HFF-Myc (cell line): ENCODE results near the gene NEURL1.
"Not testable (repeated sequence)": the region's sequence is repeated elsewhere in the genome, so short reads cannot be mapped to it uniquely, and the experiment has no call there.

Experiments used
- DNase-seq: peaks from one replicate; pipeline ENCODE4 v3.0.0-alpha.2; 2011; ENCODE audit warnings: low read depth; ENCODE audit errors: extremely low read depth
- H3K4me3 ChIP-seq: replicated peaks from 2 replicates; pipeline ENCODE4 v1.5.1; 2011; ENCODE audit warnings: low read depth, mild to moderate bottlenecking, control low read depth, low read length
- TF ChIP-seq, protein P1 (sequence below): IDR thresholded peaks from 2 replicates; pipeline ENCODE4 v1.5.1; 2012; ENCODE audit warnings: mild to moderate bottlenecking, low read depth, low read length, control low read depth; ENCODE audit errors: missing control alignments

Gene NEURL1

DNA sequence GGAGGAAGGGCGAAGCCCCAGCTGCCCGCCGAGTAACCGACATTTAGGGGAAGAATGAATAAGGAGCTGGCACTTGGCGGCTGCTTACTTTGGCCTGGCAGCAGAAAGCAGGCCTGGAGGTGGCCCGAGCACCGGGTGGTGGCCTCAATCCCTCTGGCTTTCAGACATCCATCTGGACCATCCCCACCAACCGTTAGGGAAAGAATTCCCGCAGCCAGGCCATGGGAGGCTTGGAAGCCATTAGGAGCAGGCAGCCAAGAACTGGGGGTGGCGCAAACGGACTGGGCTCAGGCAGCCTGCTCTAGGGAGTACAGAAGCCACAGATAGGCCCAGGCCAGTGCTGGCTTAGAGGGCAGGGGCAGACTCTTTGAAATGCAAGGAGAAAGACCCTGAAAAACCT is 132.7 kb downstream of the NEURL1 start:
- TF ChIP-seq, protein P1, sequence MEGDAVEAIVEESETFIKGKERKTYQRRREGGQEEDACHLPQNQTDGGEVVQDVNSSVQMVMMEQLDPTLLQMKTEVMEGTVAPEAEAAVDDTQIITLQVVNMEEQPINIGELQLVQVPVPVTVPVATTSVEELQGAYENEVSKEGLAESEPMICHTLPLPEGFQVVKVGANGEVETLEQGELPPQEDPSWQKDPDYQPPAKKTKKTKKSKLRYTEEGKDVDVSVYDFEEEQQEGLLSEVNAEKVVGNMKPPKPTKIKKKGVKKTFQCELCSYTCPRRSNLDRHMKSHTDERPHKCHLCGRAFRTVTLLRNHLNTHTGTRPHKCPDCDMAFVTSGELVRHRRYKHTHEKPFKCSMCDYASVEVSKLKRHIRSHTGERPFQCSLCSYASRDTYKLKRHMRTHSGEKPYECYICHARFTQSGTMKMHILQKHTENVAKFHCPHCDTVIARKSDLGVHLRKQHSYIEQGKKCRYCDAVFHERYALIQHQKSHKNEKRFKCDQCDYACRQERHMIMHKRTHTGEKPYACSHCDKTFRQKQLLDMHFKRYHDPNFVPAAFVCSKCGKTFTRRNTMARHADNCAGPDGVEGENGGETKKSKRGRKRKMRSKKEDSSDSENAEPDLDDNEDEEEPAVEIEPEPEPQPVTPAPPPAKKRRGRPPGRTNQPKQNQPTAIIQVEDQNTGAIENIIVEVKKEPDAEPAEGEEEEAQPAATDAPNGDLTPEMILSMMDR, result no peak
- no peak for DNase-seq
- H3K4me3 ChIP-seq, result no peak overlapping the region

DNA sequence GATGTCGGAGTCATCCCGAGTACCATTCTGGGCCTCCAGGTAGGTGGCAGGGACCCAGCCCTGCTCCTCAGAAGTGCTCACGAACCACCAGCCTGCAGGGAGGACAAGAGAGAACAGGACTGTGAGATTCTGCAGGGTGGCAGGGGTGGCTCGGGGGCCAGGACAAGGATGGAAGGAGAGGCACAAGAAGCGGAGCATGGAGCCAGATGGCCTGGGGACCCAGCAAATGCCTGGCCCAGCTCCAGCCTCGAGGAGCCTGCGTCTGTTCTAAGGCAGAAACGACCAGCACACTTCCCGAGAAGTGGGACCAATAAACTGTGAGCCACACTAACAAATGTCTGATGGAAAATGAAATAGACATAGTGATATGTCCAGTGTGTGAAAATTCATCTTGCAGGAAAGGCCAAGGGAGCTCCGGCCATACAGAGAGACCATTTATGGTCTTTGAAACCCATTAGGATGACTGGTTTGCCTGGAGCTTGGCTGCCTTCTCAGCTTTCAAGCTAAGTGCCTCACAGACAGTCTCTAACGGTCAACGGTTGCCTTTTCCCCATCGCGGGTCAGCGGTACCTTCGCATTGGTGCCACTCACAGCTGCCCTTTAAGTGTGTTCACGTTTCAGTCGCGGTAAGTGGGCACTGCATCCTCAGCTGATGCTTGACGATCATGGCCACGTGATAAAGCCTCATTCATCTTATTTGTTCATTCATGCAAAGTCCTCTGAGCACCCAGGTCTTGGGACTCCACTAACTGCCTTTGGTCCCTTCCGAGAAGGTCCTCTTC is 133.8 kb downstream of the NEURL1 start:
- no peak for DNase-seq
- H3K4me3 ChIP-seq, result no peak overlapping the region
- TF ChIP-seq, protein P1, result no peak

DNA sequence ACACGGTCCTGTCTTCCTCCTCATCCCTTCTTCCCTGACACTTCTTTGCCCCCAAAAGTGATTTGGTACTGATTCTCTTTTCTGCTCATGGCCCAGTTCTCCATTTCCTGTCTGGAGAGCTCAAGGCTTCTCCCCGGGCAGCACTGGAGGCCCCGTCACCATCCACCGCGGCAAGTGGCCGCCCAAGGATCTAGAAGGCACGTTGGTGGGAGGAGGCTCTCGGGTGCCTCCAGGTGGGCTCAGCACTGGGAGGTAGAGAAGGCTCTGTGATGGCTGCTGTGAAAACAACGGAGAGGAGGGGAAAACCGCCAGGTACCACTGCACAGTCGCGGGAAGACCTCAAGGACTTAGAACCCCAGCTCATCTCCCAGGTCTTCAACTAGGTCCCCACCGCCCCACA is 134.4 kb downstream of the NEURL1 start:
- no peak overlapping the region for H3K4me3 ChIP-seq
- DNase-seq, result no peak
- TF ChIP-seq, protein P1, result no peak

DNA sequence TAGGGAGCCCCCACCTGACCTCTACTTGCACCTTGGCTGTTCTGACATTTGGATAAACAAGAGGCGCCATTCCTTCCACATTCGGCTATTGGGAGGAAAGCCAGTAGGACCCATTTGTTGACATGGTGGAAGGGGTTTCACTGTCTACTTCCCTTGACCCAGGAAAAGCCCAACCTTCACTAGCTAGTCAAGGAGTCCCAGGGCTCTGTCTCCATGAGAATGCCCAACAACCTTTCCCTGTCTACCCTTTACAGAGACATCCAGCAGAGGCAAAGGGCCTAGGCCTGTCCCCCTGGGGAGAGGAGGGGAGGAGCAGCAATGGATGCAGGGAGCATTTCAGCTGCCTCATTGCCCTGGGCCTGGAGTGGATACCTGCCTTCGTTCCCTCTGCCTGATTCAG is 136.1 kb downstream of the NEURL1 start:
- TF ChIP-seq, protein P1, result no peak
- H3K4me3 ChIP-seq, result no peak overlapping the region
- no peak for DNase-seq

DNA sequence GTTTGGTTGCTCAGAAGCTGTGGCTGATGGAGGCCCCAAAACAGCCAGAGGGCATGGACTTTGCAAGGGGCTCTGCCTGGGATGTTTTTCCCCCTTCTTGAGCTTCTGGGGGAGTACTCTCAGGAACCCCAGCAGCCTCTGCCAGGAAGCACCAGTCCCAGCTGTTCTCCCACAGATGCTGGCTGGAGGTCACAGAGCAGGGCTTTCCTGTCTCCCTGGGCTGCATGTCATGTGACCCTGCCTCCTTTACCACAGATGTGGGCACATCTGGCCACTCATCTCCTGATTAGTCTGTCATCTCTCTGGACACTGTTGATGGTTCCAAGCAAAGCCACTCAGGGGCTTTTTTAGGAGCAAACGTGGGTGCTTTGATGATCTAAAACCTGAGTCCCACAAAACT is 136.7 kb downstream of the NEURL1 start:
- TF ChIP-seq, protein P1, result no peak
- DNase-seq, result no peak
- no peak overlapping the region for H3K4me3 ChIP-seq

DNA sequence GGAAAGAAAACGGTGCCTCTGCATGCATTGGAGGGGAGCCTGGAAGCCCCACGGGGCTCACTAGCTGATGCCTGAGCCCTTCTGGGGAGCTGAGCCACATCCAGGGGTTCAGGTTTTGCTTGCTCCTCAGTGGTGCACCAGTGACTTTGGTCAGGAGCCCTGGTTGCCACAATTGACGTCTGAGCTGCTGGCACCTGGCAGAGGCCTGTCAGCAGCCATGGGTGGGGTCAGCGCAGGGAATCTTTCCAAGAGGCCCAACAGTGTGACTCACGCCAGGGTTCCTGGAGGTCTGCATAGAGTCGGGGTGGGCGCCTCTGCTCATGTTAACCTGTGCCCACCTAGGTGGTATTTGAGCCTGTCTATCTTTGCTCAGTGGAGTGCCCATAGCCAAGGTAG is 138.7 kb downstream of the NEURL1 start:
- no peak overlapping the region for H3K4me3 ChIP-seq
- no peak for DNase-seq
- TF ChIP-seq, protein P1, result no peak

DNA sequence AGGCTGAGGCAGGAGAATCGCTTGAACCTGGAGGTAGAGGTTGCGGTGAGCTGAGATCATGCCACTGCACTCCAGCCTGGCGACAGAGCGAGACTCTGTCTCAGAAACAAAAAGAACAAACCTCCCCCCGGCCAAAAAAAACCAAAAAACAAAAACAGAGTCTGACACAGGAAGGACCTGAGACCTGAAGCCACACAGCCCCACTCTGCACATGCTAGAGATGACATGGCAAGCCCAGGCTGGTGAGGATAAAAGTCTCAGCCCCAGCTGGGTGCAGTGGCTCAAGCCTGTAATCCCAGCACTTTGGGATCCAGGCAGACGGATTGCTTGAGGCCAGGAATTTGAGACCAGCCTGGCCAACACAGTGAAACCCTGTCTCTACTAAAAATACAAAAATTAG is 139.4 kb downstream of the NEURL1 start:
- DNase-seq, H3K4me3 ChIP-seq: not testable (repeated sequence)
